ENCODE data around the gene EFR3B.

EFR3B gene

GRCh38 chr2:25194576-25195122, 152.8 kb downstream of the EFR3B start:
- no peak for DNase-seq

- DNase-seq = no peak
These were observed 155.7 kb downstream of the EFR3B start for GRCh38 chr2:25197336-25198208.

- DNase-seq = no peak
These were observed 156.3 kb downstream of the EFR3B start for GRCh38 chr2:25198209-25198525.

- no peak for DNase-seq
These were observed 156.7 kb downstream of the EFR3B start for GRCh38 chr2:25198576-25198975.

- DNase-seq = no peak
These were observed 159.4 kb downstream of the EFR3B start for GRCh38 chr2:25201265-25201664.

- DNase-seq = no peak
These were observed 159.9 kb downstream of the EFR3B start for GRCh38 chr2:25201794-25202193.

GRCh38 chr2:25202275-25202674, 160.4 kb downstream of the EFR3B start:
- DNase-seq = no peak

GRCh38 chr2:25204190-25204838, 162.4 kb downstream of the EFR3B start:
- no peak for DNase-seq

GRCh38 chr2:25207078-25207545, 165.2 kb downstream of the EFR3B start:
- DNase-seq = no peak

Data from DMS79 (cell line).